Activated CD4-positive, alpha-beta T cell treated with anti-CD3 and anti-CD28 coated beads, Interleukin-2, amount 50 U/mL, for 24 hours (primary cell): ENCODE data around the gene CEBPG.

ENCODE experiments used
- DNase-seq, 2 donors: peaks; one replicate each; pipeline ENCODE4 v3.0.0-alpha.2; 2020; ENCODE audit warnings: low read depth in 1 of 2, low spot score in 1 of 2

The CEBPG gene

GRCh38 chr19:33350538-33351309 lies 22.8 kb upstream of the CEBPG start:
- no peak for DNase-seq

DNA sequence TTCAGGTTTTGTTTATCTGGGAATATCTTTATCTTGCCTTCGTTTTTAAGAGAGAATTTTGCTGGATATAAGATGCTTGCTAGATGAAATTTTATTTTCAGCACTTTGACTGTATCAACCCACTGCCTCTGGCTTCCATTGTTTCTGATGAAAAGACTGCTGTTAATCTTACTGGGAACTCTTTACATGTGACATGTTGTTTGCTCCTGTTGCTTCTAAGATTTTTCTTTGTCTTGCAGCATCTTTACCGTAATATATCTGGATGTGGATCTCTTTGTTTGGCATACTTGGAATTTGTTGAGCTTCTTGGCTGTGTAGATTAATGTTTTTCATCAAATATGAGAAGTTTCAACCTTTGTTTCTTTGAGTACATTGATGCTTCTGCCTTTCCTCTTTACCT lies 18.0 kb upstream of the CEBPG start:
- no peak for DNase-seq

- no peak for DNase-seq
Observed at GRCh38 chr19:33357556-33357955, 16.0 kb upstream of the CEBPG start.

DNA sequence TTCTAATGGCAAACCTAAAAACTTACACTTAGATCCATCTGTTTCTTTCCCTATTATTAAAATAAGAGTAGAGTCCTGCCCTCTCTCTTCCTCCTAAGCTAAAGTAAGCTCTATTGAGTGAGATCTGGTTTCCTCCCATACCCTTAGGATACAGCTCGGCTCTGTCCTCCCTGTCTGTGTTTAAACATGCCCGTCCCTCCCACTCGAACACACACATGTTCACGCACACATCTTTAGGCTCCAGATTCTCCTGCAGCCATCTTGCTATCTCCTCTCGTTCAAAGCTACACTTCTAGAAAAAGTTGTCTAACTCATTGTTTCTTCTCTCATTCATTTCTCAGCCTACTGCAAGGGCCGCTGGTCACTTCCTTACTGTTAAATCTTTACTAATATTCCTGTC lies 15.1 kb upstream of the CEBPG start:
- DNase-seq = no peak

DNA sequence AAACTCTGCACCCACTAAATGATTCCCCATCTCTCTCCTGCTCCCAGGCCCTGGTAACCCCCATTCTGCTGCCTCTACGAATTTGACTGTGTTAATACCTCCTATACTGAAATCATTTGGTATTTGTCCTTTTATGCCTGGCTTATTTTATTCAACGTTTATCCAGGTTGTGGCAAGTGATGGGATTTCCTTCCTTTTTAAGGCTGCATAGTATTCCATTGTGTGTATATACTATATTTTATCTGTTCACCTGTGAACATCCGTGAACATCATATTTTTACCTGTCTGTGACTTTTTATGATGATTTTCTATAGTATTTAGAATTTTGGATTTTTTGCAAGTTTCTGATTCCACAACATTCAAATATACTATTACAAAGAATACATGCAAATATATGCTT lies 13.9 kb upstream of the CEBPG start:
- no peak for DNase-seq

GRCh38 chr19:33362508-33363228 lies 10.8 kb upstream of the CEBPG start:
- DNase-seq = no peak

DNA sequence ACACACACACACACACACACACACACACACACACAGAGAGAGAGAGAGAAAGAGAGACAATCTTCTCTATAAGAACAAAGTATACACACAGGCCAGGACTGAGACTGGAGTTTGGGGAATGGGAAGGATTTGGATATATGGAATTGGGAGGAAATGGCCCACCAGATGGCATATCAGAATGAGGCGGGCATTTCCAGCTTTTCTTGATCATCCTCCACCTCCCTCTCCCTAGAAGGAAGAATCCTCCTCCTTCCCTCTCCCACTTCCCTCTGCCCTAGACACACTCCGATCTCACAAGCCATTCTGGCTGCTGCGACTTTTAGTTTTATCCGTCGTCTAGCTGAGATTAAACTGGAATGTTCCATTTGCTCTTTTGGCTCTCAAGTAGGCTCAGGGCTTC lies 10.0 kb upstream of the CEBPG start:
- no peak for DNase-seq

DNA sequence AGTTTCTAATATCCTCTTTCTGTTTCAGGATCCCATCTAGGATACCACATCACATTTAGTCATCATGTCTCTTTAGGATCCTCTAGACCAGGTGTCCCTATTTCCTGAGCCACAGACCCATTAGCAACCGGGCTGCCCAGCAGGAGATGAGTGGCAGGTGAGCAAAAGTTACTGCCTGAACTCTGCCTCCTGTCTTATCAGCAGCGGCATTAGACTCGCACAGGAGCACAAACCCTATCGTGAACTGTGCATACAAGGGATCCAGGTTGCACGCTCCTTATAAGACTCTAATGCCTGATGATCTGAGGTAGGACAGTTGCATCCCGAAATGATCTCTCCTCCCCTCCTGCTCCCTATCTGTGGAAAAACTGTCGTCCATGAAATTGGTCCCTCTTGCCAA lies 7.8 kb upstream of the CEBPG start:
- no peak for DNase-seq

- DNase-seq = no peak
Observed at GRCh38 chr19:33366127-33366526, 7.4 kb upstream of the CEBPG start.

GRCh38 chr19:33366897-33367296 lies 6.6 kb upstream of the CEBPG start:
- no peak for DNase-seq

- DNase-seq = no peak
Observed at GRCh38 chr19:33368074-33368864, 5.2 kb upstream of the CEBPG start.

DNA sequence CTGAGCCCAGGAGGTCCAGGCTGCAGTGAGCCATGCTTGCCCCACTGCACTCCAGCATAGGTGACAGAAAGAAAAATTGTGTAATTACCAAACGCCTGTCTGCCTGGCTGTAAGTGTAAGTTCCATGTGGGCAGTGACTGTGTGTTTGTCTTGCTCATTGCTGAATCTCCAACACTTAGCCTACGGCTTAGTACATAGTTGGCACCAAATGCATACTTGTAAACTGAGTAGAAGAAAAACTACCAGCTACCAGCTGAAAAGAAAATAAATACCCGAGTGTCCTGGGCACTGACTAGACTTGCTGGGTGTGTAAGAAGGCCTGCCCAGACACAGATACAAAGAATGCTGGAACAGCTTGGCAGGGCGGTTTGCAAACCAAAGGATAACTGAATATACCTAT lies 2.7 kb upstream of the CEBPG start:
- DNase-seq = no peak

- DNase-seq = no peak
Observed at GRCh38 chr19:33374236-33374714, 766 bp downstream of the CEBPG start.

- no peak for DNase-seq
Observed at GRCh38 chr19:33375156-33375836, 1.8 kb downstream of the CEBPG start.

DNA sequence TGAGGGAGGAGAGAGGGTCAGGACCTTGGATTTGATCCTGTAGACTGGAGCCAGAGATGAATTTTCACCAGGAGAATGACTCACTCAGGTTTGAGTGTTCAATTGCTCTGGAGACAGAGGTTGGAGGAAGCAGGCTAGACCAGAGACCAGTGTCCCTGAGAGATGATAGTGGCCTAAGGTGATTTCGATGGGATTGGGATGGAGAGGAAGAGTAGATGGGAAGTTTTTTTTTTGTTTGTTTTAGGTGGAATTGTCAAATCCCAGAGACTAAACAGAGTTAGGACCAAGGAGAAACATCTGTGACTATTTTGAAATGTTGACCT lies 2.3 kb downstream of the CEBPG start:
- DNase-seq = no peak

DNA sequence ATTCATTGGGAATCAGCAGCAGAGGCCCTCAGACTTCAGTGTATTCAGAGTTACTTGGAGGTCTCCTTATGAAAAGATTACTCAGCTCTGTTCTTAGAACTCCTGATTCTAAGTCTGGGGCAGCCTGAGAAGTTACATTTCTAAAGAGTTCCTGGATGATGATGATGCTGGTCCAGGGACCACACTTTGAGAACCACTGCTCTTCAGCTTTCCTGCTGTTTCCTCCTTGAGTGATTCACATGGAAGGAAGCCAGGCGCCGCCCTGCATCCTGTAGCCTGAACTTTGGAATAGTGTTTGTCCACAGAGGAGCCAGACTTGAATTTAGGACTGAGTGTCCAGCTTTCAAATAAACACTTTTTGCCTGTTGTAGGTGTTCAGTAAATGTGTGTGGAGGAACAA lies 2.9 kb downstream of the CEBPG start:
- DNase-seq = no peak

- DNase-seq = no peak
Observed at GRCh38 chr19:33376941-33377557, 3.5 kb downstream of the CEBPG start.

DNA sequence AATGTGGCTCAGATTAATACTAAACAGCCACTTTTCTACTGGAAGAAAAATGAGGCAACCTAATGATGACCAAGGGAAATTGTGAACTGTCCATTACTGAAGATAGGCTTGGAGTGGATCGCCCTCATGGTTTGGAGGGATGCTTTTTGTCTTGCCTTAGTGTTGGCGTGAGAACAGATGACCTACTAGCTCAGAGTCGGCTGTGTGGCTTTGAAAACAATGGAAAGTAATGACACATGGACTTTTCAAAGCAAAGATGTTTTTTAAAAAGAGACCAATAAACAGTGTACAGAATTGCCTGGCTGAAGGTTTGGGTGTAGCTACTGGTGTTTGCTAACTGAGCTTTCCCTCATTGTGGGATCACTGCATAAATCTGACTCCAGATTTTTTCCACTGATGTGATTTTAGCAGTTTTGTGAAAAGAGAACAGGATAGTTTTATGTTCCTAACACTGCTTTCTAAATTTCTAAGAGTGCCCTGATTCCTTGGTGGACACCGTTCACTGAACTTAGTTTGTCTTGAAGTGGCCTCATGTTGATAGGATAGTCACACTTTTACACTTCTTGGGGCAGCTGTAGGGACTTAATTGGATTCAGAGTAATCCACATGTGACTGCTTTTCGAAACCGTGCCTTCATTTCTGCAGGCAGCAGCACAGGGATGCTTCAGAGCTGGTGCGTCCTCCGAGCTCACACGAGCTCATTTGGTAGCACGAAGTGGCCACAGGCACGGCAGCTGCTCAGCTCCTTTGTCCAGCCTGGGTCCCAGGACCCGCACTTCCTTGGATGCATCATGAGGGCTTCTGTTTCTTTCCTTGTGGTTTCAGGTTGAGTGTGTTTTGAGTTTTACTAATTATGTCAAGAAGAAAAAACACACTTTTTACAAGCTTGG lies 4.3 kb downstream of the CEBPG start:
- DNase-seq = no peak

DNA sequence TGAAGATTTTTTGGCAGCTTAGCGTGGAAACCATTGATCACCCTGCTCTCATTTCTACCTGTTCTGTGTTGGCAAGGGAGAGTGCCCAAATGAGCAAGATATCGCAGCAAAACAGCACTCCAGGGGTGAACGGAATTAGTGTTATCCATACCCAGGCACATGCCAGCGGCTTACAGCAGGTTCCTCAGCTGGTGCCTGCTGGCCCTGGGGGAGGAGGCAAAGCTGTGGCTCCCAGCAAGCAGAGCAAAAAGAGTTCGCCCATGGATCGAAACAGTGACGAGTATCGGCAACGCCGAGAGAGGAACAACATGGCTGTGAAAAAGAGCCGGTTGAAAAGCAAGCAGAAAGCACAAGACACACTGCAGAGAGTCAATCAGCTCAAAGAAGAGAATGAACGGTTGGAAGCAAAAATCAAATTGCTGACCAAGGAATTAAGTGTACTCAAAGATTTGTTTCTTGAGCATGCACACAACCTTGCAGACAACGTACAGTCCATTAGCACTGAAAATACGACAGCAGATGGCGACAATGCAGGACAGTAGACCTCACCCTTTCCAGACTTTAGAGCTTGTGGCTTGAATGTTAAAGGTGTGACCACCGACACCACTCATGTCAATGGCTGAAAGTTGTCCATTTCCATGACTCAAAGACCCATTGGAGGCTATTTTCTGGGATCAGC lies 5.8 kb downstream of the CEBPG start:
- no peak for DNase-seq
